GM19035 (cell line): ENCODE data around the gene PXDN.

ENCODE experiments used
- ATAC-seq: cut with Tn5 transposase; IDR thresholded peaks from one replicate; pipeline ENCODE4 v1.9.1; 2021; ENCODE audit not compliant: unreplicated experiment

PXDN gene

GRCh38 chr2:1651121-1652033 is 92.9 kb downstream of the PXDN start:
- ATAC-seq: no peak

- ATAC-seq: no peak
Observed at GRCh38 chr2:1650085-1650872, 94.0 kb downstream of the PXDN start.

GRCh38 chr2:1649103-1650084 is 94.9 kb downstream of the PXDN start:
- no peak for ATAC-seq

DNA sequence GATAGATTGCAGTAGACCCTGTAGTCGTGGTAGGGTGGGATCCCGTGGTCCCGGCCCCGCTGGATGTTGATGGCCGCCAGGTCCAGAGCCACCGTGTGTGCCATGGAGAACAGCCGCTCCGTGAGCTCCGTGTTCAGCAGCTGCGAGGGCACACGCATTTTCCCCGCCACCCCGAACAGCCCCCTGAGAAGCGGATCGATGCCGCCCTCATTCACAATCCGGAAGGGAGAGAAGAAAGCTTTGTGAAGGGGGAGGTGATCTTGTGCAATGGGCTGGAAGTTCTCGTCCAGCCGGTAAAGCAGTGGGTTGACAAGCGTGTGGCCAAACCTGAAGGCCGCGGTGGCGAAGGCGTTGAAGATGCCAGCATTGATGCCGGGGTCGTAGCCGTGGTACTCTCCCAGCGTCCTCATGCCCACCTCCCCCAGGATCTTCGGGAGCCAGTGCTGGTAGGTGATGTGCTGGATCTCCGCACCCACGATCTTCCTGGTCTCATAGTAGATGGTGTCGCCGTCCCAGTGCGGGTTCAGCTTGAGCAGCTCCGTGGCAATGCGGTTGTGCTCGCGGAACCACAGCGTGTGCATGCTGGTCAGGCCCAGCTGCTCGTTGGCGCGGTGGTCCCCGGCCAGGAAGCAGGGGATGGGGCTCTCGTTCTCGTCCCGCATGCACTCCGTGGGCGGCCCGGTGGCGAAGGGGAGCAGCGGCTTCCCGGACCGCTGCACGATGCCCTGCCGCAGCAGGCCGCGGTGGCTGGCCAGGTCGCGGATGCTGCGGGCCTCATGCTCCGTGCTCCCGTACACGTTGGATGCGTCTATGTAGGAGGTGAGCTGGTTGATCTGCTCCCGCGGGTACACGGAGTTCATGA is 95.8 kb downstream of the PXDN start:
- ATAC-seq: no peak

DNA sequence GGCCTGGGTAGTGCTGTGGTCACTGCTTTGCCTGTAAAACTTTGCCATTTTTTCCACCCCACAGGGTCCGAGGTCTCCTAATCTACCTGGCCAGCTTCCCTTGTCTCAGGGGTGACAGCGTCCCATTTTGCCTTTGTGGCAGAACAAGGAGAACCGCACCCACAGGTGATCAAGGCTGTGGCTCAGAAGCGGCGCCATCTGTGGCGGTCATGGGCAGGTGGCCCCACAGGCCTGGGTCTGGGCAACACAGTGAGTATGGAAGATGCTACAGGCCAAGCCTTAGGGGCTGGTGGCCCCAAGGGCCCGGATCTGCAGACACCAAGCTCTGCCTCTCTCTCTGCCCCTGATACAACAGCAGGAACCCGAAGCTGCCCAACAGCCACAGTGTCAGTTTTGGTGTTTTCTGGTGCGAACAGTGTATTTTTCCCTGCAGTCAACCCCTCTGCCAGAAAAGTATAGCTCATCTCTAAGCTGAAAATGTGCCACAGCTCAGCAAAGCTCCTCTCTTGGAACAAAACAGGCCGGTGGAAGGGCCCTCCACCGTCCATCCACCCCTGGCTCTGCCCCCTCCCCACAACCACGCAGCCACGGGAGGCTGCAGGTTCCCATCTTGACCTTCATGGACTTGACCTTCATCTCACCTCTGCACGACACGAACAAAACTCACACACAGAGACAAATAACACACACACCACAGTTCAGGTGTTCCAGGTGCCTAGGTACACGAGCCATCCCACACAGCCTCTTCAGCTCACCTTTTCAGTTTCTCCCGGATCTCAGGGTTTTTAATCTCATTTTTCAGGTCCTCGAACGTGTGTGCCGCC is 96.7 kb downstream of the PXDN start:
- ATAC-seq: no peak

- ATAC-seq: no peak
Observed at GRCh38 chr2:1645761-1646476, 98.4 kb downstream of the PXDN start.

DNA sequence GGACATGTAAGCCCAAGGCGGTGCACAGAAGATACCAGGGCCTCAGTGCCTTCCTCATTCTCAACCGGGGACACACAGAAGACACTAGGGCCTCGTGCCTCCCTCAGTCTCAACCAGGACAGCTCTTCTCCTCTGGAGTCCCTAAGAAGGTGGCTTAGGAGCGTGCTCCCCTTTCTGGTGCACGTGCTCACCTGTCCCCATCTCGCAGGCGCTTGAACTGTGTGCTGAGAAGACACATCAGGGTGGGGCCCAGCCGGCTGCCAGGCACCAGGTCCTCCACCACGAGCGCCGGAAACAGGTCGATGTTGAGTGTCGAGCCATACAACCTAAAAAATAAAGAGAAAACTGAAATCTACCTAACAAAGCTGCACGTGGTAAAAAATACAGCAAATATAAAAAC is 99.9 kb downstream of the PXDN start:
- no peak for ATAC-seq

- no peak for ATAC-seq
Observed at GRCh38 chr2:1642993-1643619, 101.2 kb downstream of the PXDN start.

- ATAC-seq: no peak
Observed at GRCh38 chr2:1642066-1642861, 102.1 kb downstream of the PXDN start.

DNA sequence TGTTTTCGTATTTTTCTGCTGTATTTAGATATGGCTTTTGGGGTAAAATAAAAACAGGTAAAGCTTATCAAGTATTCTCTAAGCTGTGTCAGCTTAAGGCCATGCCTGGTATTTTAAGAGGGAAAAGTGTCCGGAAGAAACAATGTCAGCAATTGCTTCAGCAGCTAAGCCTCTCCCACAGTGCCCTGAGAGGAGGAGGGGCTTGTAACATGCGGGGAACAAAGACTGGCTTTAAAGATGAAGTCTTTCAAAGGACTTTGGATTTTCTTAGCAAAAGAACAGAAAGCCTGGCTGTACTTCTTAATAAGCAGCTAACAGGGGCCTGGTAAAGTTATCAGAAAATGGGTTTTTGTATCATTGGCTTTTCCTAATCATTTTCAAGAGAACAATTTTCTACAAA is 102.8 kb downstream of the PXDN start:
- ATAC-seq: no peak

DNA sequence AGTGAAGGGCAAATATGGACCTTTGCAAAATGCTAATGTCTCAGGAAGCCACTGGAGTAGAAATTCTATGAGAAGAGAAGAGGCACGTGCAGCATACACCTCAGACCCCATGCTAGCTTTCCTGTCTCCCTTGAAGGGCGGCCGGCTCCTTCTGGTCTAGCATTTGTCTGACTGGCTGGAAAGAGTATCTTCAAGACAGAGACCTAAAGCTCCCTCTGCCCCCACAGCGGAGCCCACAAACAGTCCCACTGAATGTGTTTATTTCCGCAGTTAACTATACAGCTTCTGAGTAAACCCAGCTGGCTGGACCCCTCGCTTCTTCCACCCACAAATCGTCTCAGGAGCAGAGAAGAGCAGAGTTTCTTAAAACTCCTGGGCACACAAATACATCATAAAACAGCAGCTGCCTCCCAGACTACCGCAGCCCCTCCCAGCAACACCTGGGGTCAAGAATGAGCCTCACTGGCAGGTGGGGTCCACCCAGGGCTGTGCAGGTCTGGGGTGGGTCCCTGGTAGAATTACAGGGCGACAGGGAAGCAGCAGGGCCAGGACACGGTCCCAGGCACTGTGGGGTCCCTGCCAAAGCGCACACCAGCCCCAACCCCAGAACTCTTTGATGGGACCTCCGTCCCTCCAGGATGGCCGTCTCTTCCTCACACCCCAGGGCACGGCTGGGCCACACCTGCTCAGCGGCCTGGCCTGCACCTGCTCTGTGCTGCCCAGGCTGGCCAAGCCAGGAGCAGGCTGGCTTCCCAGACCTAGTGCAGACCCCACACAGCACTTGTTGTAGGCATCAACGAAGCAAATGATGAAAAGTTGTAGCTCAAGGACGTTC is 103.8 kb downstream of the PXDN start:
- no peak for ATAC-seq

GRCh38 chr2:1639086-1639858 is 105.0 kb downstream of the PXDN start:
- no peak for ATAC-seq

GRCh38 chr2:1638281-1638860 is 105.9 kb downstream of the PXDN start:
- no peak for ATAC-seq

DNA sequence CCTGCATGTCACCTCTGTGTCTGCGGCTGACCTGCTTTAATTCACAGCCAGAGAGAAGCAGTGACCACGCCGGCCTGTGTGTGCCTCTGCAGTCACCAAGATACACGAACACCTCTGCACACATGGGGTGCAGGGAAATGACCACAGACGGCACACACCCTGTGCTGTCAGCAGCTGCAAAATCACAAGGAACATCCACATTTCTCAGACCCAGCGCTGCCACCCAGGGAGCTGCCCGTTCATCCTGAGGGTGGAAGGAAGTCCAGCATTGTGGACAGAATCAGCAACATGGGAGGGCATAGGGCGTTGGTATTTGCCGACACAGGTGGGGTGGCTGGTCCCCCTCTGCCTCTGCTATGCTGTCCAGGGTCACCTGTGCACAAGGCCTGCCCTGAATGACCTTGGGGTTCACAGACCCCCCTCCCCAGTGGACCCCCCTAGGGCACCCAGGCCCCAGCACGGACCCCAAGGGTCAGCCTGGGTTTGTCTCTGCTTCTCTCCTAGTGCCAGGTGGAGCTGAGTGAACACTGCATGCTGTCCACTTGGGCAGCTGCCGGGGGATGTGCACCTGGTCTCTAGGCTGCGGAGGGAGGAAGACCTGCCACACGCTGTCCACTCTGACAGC is 107.4 kb downstream of the PXDN start:
- ATAC-seq: no peak

DNA sequence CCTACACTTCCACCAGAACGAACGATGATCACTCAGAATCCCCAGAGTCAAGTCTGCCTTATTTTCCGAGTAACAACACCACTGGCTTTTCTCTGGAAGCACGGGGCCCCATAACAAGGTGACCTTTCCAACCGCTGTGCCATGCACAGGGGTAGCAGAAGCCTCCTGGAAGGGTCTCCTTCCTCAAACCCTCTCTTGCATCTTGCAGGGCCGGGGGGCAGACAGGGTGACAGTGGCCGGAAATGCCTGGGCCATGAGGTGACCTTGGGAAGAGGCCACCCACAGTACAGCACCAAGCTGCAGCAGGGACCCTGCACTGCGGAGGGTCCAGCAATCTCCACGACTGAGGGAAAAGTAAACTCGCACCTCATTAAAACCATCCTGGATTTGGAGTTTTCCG is 108.5 kb downstream of the PXDN start:
- no peak for ATAC-seq
